GM21737 (cell line): ENCODE results near the gene SLC17A4.

Experiments used
- ATAC-seq: cut with Tn5 transposase; IDR thresholded peaks from one replicate; pipeline ENCODE4 v1.9.1; 2021; ENCODE audit warnings: mild to moderate bottlenecking, moderate library complexity; ENCODE audit not compliant: unreplicated experiment

The SLC17A4 gene

GRCh38 chr6:25804804-25805203, 50.3 kb downstream of the SLC17A4 start:
- ATAC-seq: no peak

DNA sequence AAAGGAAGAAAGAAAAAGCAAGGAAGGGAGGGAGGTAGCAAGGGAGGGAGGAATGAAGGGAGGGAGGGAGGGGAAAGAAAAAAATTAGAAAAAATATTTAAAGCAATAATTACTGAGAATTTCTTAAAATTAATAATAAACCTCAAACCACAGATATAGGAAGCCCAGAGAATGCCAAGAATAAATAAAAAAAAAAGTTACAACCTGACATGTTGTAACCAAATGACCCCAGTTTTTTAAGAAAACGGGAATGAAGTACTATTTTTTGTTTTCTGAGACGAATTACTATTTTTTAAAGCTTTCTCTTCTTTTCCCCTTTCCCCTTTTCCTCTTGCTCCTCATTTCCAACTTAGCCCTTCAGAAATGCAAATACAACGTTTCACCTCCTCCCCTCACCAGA, 60.7 kb downstream of the SLC17A4 start:
- no peak for ATAC-seq

DNA sequence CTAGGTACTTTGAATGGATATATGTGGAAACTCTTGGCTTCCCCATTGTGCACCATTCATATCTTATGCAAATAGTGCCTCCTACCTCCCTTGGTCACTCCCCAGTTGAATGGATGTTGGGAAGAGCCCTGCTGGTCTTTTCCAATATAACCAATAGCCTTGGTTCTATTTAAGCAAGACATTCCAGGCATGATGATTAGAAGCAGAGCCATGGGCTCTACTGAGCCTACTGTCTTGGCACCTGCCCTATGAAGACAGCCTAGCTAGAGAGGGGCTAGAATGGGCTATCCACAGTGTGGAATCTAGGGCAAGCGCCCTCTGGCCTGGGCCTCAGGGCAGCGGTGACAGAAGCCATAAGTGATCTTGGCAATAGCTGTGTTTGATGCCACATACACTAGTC, 61.7 kb downstream of the SLC17A4 start:
- ATAC-seq: no peak

DNA sequence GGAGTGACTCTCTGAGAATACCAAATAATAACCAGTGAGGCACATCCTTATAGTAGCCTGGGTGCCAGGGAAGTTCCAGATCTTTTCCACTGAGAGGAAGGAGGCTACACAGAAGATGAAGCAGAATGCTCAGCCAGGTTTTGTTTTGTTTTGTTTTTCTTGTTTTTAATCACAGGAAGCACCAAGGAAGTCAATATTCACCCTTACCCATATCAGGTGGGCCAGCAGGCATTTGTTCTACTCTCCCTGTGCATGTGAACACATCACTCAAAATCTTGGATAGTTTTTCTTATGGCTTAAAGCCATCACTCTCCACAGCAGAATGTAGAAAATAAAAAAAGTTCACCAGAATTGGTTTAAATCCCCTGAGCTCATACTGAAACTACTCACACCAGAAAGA, 66.8 kb downstream of the SLC17A4 start:
- ATAC-seq: no peak

DNA sequence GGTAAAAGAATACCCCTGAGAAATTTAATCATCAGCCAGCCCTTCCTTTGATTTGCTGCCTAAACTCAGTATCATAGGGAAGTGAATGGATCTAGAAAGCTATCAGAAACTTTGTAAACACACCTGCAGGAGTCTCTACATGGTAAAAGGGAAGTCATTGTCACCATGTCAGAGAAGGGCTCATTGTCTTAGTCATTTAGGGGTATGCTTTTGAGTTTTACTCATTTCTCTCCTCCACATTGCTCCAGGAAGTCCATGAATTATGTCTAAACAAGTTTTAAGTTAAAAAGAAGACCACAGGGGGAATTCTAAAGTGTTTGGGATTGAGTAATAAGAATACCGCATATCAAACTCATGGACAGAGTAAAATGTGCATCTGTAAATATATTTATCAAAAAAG, 74.8 kb downstream of the SLC17A4 start:
- ATAC-seq: no peak

- no peak for ATAC-seq
These were observed 75.9 kb downstream of the SLC17A4 start for GRCh38 chr6:25830458-25830857.
